Smooth muscle cell (in vitro differentiated cells): ENCODE results near the gene GABRP. TPM values are rescaled to one million over a fixed set of nuclear protein-coding genes. Genes with fewer than 3 reads are reported as not detected.

Experiments used
- DNase-seq: peaks from one replicate; lab custom pipeline; 2025; ENCODE audit not compliant: unreplicated experiment; lab: John Stamatoyannopoulos, UW
- H2AFZ ChIP-seq: fragments of 200-600 bp; sonication (generic); 2 replicates; pipeline ENCODE4 v1.6.0; 2016; ENCODE audit warnings: antibody characterized with exemption, low read depth, mild to moderate bottlenecking
- H3F3A ChIP-seq: fragments of 200-600 bp; sonication (generic); 2 replicates; pipeline ENCODE4 v1.6.0; 2017; ENCODE audit warnings: antibody characterized with exemption, low read depth
- H3K27ac ChIP-seq: fragments of 200-600 bp; sonication (generic); 2 replicates; pipeline ENCODE4 v1.5.1; 2016; ENCODE audit warnings: low read depth, mild to moderate bottlenecking
- H3K27me3 ChIP-seq: fragments of 200-600 bp; sonication (generic); 2 replicates; pipeline ENCODE4 v1.6.1; 2016; ENCODE audit warnings: low read depth, mild to moderate bottlenecking
- H3K36me3 ChIP-seq: fragments of 200-600 bp; sonication (generic); 2 replicates; pipeline ENCODE4 v1.5.1; 2016; ENCODE audit warnings: low read depth
- H3K4me1 ChIP-seq: fragments of 200-600 bp; sonication (generic); 2 replicates; pipeline ENCODE4 v1.5.1; 2016; ENCODE audit warnings: low read depth
- H3K4me2 ChIP-seq: fragments of 200-600 bp; sonication (generic); 2 replicates; pipeline ENCODE4 v1.6.0; 2016; ENCODE audit warnings: mild to moderate bottlenecking
- H3K4me3 ChIP-seq: fragments of 200-600 bp; sonication (generic); 2 replicates; pipeline ENCODE4 v1.5.1; 2016; ENCODE audit warnings: mild to moderate bottlenecking
- H3K79me2 ChIP-seq: fragments of 200-600 bp; sonication (generic); 2 replicates; pipeline ENCODE4 v1.6.0; 2016; ENCODE audit warnings: low read depth, mild to moderate bottlenecking
- H3K9ac ChIP-seq: fragments of 200-600 bp; sonication (generic); 2 replicates; pipeline ENCODE4 v1.6.0; 2016; ENCODE audit warnings: low read depth
- H3K9me3 ChIP-seq: fragments of 200-600 bp; sonication (generic); replicated peaks from 2 replicates; pipeline ENCODE4 v1.5.1; 2016; ENCODE audit warnings: low read depth
- H4K20me1 ChIP-seq: fragments of 200-600 bp; sonication (generic); 2 replicates; pipeline ENCODE4 v1.6.0; 2016; ENCODE audit warnings: low read depth
- WGBS: methylation state at CpG from one replicate; pipeline ENCODE4 v1.1.7; 2016; ENCODE audit warnings: low lambda C conversion rate; 5-methylcytosine and 5-hydroxymethylcytosine counted together
- polyA plus RNA-seq: library from polyadenylated mRNA; unstranded; fragments of >200 nt; fragmentation: Nextera tagmentation; extraction: Ambion mirVana; gene quantifications from 2 replicates; pipeline ENCODE4 v1.2.1, GENCODE V29; 2016
- total RNA-seq: library from RNA; depleted of rRNA; stranded (reverse); fragments of >200 nt; gene quantifications from 2 replicates; pipeline ENCODE4 v1.2.3, GENCODE V29; 2014
- TF ChIP-seq, protein P1 (sequence below): fragments of 200-600 bp; sonication (generic); IDR thresholded peaks from 2 replicates; pipeline ENCODE4 v1.5.1; 2017; ENCODE audit warnings: borderline replicate concordance, mild to moderate bottlenecking, antibody characterized with exemption; ENCODE audit not compliant: insufficient read depth, poor library complexity, severe bottlenecking

GABRP gene
- total and polyA plus RNA-seq, 2 experiments from 2014 or later = 4.1 to 52.8 TPM

GRCh38 chr5:170857066-170857465 is 73.5 kb downstream of the GABRP start:
- no peak overlapping the region for H3K9ac ChIP-seq
- no peaks in the 10 kb centered on the region for H3K36me3 ChIP-seq
- peaks cover 11% of the 10 kb centered on the region for H3K9me3 ChIP-seq
- no peak overlapping the region for H2AFZ ChIP-seq
- H3K27me3 ChIP-seq = no peaks in the 10 kb centered on the region
- H4K20me1 ChIP-seq = no peaks in the 10 kb centered on the region
- no peak overlapping the region for H3K4me2 ChIP-seq
- no peak overlapping the region for H3K4me3 ChIP-seq
- no peak overlapping the region for H3K27ac ChIP-seq
- H3K79me2 ChIP-seq = no peaks in the 10 kb centered on the region
- no peak for DNase-seq
- TF ChIP-seq, protein P1, sequence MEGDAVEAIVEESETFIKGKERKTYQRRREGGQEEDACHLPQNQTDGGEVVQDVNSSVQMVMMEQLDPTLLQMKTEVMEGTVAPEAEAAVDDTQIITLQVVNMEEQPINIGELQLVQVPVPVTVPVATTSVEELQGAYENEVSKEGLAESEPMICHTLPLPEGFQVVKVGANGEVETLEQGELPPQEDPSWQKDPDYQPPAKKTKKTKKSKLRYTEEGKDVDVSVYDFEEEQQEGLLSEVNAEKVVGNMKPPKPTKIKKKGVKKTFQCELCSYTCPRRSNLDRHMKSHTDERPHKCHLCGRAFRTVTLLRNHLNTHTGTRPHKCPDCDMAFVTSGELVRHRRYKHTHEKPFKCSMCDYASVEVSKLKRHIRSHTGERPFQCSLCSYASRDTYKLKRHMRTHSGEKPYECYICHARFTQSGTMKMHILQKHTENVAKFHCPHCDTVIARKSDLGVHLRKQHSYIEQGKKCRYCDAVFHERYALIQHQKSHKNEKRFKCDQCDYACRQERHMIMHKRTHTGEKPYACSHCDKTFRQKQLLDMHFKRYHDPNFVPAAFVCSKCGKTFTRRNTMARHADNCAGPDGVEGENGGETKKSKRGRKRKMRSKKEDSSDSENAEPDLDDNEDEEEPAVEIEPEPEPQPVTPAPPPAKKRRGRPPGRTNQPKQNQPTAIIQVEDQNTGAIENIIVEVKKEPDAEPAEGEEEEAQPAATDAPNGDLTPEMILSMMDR = no peak
- 90% methylated on average over 2 of the region's 2 CpGs for WGBS
- H3F3A ChIP-seq = peaks cover 5% of the 10 kb centered on the region
- no peaks in the 10 kb centered on the region for H3K4me1 ChIP-seq

GRCh38 chr5:170860415-170860814 is 76.9 kb downstream of the GABRP start:
- Histone ChIP-seq H3K4me1 (peaks cover 8% of the 10 kb centered on the region), H3K79me2 (peaks cover 15% of the 10 kb centered on the region), H2AFZ (no peak overlapping the region), H3K4me3 (no peak overlapping the region), H3K36me3 (no peaks in the 10 kb centered on the region), H4K20me1 (no peaks in the 10 kb centered on the region), H3K4me2 (no peak overlapping the region), H3K27ac (no peak overlapping the region), H3K9me3 (peaks cover 11% of the 10 kb centered on the region), H3K27me3 (no peaks in the 10 kb centered on the region), H3K9ac (no peak overlapping the region), H3F3A (peaks cover 5% of the 10 kb centered on the region)
- no peak for DNase-seq
- TF ChIP-seq, protein P1 = no peak

GRCh38 chr5:170860818-170861666 is 77.5 kb downstream of the GABRP start:
- peaks cover 11% of the 10 kb centered on the region for H3K9me3 ChIP-seq
- DNase-seq = no peak
- TF ChIP-seq, protein P1 = no peak
- H3F3A ChIP-seq = peaks cover 5% of the 10 kb centered on the region
- H3K27me3 ChIP-seq = no peaks in the 10 kb centered on the region
- WGBS = 97% methylated on average over 5 of the region's 5 CpGs
- H3K27ac ChIP-seq = no peak overlapping the region
- peaks cover 8% of the 10 kb centered on the region for H3K4me1 ChIP-seq
- no peak overlapping the region for H2AFZ ChIP-seq
- no peak overlapping the region for H3K4me2 ChIP-seq
- H4K20me1 ChIP-seq = no peaks in the 10 kb centered on the region
- peaks cover 21% of the 10 kb centered on the region for H3K79me2 ChIP-seq
- peak overlapping the region; percentile 78 for H3K4me3 ChIP-seq
- H3K9ac ChIP-seq = no peak overlapping the region
- H3K36me3 ChIP-seq = no peaks in the 10 kb centered on the region

DNA sequence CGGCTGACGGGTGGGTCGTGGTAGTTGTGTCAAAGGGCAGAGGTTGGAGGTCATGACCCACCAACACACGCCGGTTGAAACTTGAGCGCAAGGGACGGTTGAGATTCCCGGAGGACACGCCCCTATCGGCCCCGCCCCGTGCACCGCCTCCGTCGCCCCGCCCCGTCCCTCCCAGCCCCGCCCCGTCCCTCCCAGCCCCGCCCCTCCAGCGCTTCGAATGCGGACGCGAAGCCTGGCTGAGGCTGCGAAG is 78.1 kb downstream of the GABRP start:
- Histone ChIP-seq H3F3A (peaks cover 5% of the 10 kb centered on the region), H3K27me3 (no peaks in the 10 kb centered on the region), H3K27ac (no peak overlapping the region), H3K36me3 (no peaks in the 10 kb centered on the region), H3K4me2 (peak overlapping the region; percentile 89), H3K9ac (no peak overlapping the region), H4K20me1 (no peaks in the 10 kb centered on the region), H2AFZ (no peak overlapping the region), H3K79me2 (peaks cover 27% of the 10 kb centered on the region), H3K4me1 (peaks cover 8% of the 10 kb centered on the region), H3K4me3 (peak overlapping the region; percentile 78), H3K9me3 (peaks cover 11% of the 10 kb centered on the region)
- WGBS = 21% methylated on average over 17 of the region's 26 CpGs
- TF ChIP-seq, protein P1 = no peak
- DNase-seq = no peak
